Measurements from ENCODE around the gene VSX2.

DNA sequence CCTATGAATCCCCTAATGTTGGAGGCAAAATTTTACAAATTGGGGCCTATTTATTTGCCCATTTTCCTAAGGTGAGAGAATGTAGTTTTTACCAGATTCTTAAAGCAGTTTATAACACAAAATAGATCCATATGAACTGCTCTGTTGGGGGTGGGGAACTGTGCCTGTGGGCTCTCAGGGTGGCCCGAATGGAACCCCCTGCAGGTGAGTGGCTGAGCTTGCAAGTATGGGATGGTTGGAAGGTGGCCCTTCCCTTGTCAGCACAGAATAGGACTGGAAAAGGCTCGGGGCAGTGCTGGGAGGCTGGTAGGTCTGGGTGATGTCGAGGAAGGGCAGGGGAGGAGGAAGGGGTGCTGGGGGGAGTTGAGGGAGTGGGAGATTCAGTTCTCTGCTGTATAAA, 4.9 kb downstream of the VSX2 start:
- no peak for TF ChIP-seq CTCF (IDR thresholded peaks at IDR 0.05)
- TF ChIP-seq POLR2A (IDR thresholded peaks at IDR 0.05), result no peak
